RWPE2 (cell line): ENCODE data around the gene FAAP100.

Source experiments
- ATAC-seq: fragments of 200-7000 bp; cut with Tn5 transposase; 3 replicates; pipeline ENCODE4 v1.9.1; 2021; ENCODE audit warnings: low read depth
- DNase-seq: peaks from one replicate; pipeline ENCODE4 v3.0.0-alpha.2; 2020; ENCODE audit warnings: low spot score
- H3K27ac ChIP-seq: fragments of 450-650 bp; 2 replicates; pipeline ENCODE4 v1.5.1; 2017; ENCODE audit warnings: mild to moderate bottlenecking; ENCODE audit not compliant: poor library complexity, severe bottlenecking
- H3K27me3 ChIP-seq: fragments of 250-450 bp; sonication (Bioruptor Pico); 2 replicates; pipeline ENCODE4 v1.5.1; 2021; ENCODE audit warnings: mild to moderate bottlenecking, moderate library complexity; ENCODE audit not compliant: insufficient read depth, poor library complexity, severe bottlenecking
- H3K36me3 ChIP-seq: fragments of 250-450 bp; sonication (Bioruptor Pico); 2 replicates; pipeline ENCODE4 v1.5.1; 2020; ENCODE audit warnings: low read depth, mild to moderate bottlenecking, moderate library complexity
- H3K4me1 ChIP-seq: fragments of 250-450 bp; sonication (Bioruptor Pico); 2 replicates; pipeline ENCODE4 v1.5.1; 2021; ENCODE audit warnings: mild to moderate bottlenecking, moderate library complexity; ENCODE audit not compliant: insufficient read depth, poor library complexity, severe bottlenecking
- H3K4me3 ChIP-seq: fragments of 250-450 bp; sonication (Bioruptor Pico); 2 replicates; pipeline ENCODE4 v1.5.1; 2021; ENCODE audit warnings: mild to moderate bottlenecking, moderate library complexity; ENCODE audit not compliant: severe bottlenecking
- H3K9me3 ChIP-seq: fragments of 250-450 bp; sonication (Bioruptor Pico); 2 replicates; pipeline ENCODE4 v1.5.1; 2021; ENCODE audit warnings: mild to moderate bottlenecking, moderate library complexity; ENCODE audit not compliant: severe bottlenecking
- CTCF ChIP-seq: fragments of 450-650 bp; IDR thresholded peaks from one replicate; pipeline ENCODE4 v1.5.1; 2017; ENCODE audit warnings: mild to moderate bottlenecking, moderate library complexity; ENCODE audit not compliant: poor library complexity, severe bottlenecking

Gene FAAP100

GRCh38 chr17:81509972-81510784 is 42.0 kb downstream of the FAAP100 start:
- H3K9me3 ChIP-seq = no peaks in the 10 kb centered on the region
- TF ChIP-seq CTCF = no peak
- H3K4me1 ChIP-seq = no peaks in the 10 kb centered on the region
- H3K27ac ChIP-seq = peak overlapping the region; percentile 97
- ATAC-seq (no peak), DNase-seq (no peak)
- H3K27me3 ChIP-seq = no peaks in the 10 kb centered on the region
- H3K4me3 ChIP-seq = peak overlapping the region; percentile 66
- H3K36me3 ChIP-seq = peaks cover 36% of the 10 kb centered on the region

- no peaks in the 10 kb centered on the region for H3K9me3 ChIP-seq
- DNase-seq = no peak
- no peak for TF ChIP-seq CTCF
- peak overlapping the region; percentile 66 for H3K4me3 ChIP-seq
- ATAC-seq = peak; percentile 3
- H3K36me3 ChIP-seq = peaks cover 36% of the 10 kb centered on the region
- H3K27ac ChIP-seq = peak overlapping the region; percentile 97
- H3K27me3 ChIP-seq = no peaks in the 10 kb centered on the region
- no peaks in the 10 kb centered on the region for H3K4me1 ChIP-seq
Observed at GRCh38 chr17:81509207-81509971, 42.8 kb downstream of the FAAP100 start.

- peak overlapping the region; percentile 97 for H3K27ac ChIP-seq
- peak; percentile 15 for ATAC-seq
- H3K36me3 ChIP-seq = peaks cover 36% of the 10 kb centered on the region
- H3K4me1 ChIP-seq = no peaks in the 10 kb centered on the region
- H3K4me3 ChIP-seq = no peak overlapping the region
- no peaks in the 10 kb centered on the region for H3K27me3 ChIP-seq
- TF ChIP-seq CTCF = no peak
- no peaks in the 10 kb centered on the region for H3K9me3 ChIP-seq
- DNase-seq = peak; percentile 51
Observed at GRCh38 chr17:81508639-81509206, 43.4 kb downstream of the FAAP100 start.

- ATAC-seq (no peak), DNase-seq (no peak)
- Histone ChIP-seq H3K27me3 (no peaks in the 10 kb centered on the region), H3K9me3 (no peaks in the 10 kb centered on the region), H3K36me3 (no peaks in the 10 kb centered on the region), H3K4me3 (no peak overlapping the region), H3K27ac (no peak overlapping the region), H3K4me1 (no peaks in the 10 kb centered on the region)
- TF ChIP-seq CTCF = no peak
Observed at GRCh38 chr17:81503619-81504018, 48.5 kb downstream of the FAAP100 start.
